Measurements from ENCODE around the gene FES.

- no peak for TF ChIP-seq CTCF (IDR thresholded peaks at IDR 0.05)
- TF ChIP-seq POLR2A (IDR thresholded peaks at IDR 0.05): no peak
- TF ChIP-seq POLR2AphosphoS5 (IDR thresholded peaks at IDR 0.05): no peak
- TF ChIP-seq EP300 (IDR thresholded peaks at IDR 0.05): no peak
Measured at GRCh38 chr15:90913398-90913944, 29.2 kb downstream of the FES start.
